H4 (cell line): Measurements from ENCODE around the gene GMEB2. TPM values are rescaled to one million over a fixed set of nuclear protein-coding genes. Genes with fewer than 3 reads are reported as not detected.
A peak's percentile ranks its signal among the peaks of the same experiment; 100 is the strongest.

Source experiments
- DNase-seq: peaks from one replicate; pipeline ENCODE4 v3.0.0-alpha.2; 2015; ENCODE audit warnings: low spot score
- total RNA-seq: library from RNA; depleted of rRNA; stranded (reverse); fragments of >200 nt; shearing (Covaris generic); gene quantifications from 2 replicates; pipeline ENCODE4 v1.2.3, GENCODE V29; 2014

The GMEB2 gene
- total RNA-seq, 1 experiment from 2014 or later, result 5.5 TPM

DNA sequence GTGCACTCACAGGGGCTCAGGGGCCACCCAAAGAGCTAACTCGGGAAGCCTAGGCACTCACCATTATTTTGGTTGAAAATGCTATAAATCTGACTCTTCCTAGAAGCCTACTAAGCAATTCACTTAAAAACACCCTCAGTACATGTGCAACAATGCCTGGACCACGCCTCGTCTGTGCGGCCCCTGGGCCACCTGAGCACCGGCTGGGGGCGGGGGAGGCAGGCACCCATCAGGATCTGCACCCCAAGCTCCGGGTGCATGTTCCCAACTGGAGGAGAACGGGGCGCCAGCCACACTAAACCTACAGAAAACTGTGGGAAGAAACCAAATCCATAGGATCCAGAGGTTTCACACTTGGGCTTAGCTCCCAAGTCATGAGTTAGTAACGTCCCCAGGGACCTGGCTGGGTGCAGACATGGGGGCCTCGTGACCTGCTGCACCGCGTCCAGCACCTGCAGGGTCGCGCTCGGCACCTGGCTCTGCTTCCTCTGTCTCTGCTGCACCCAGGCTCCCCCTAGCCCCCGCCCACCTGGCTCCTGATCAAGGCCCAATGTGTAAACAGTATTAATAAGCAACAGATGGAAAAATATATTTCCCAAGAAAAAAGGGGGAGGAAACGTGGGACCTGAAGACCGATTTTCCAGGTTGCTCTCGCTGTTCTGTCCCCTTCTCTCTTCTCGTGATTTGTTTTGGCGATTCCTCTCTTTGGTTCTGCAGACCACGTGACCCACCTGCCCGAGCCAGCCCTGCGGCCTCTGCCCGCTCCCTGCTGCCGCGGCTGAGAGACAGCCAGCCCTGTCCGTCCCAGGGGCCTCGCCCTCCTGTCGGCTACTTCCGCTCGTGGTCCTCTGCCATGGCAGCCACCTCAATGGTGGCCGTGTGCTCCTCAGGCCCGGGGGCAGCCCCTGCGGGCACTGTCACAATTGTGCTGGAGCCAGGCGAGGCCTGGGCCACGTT is 37.4 kb downstream of the GMEB2 start:
- no peak for DNase-seq

DNA sequence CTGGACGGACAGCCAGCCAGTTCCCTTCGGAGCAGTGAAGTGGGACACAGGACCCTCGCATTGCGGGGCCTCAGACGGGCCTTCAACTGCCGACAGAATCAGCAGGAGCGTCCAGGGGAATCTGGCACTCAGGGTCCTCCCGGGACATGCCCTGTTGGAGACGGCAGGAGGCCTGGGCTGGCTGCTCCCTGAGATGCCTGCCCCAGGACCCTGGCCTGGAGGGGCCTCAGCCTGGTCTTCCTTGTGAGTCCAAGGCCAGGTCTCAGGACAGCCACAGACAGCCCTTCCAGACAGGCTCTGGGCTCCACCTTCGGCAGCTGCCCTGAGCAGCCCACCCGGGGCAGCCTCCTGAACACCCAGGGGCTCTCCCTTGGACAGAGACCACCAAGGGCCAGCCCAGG is 38.3 kb downstream of the GMEB2 start:
- DNase-seq, result no peak

DNA sequence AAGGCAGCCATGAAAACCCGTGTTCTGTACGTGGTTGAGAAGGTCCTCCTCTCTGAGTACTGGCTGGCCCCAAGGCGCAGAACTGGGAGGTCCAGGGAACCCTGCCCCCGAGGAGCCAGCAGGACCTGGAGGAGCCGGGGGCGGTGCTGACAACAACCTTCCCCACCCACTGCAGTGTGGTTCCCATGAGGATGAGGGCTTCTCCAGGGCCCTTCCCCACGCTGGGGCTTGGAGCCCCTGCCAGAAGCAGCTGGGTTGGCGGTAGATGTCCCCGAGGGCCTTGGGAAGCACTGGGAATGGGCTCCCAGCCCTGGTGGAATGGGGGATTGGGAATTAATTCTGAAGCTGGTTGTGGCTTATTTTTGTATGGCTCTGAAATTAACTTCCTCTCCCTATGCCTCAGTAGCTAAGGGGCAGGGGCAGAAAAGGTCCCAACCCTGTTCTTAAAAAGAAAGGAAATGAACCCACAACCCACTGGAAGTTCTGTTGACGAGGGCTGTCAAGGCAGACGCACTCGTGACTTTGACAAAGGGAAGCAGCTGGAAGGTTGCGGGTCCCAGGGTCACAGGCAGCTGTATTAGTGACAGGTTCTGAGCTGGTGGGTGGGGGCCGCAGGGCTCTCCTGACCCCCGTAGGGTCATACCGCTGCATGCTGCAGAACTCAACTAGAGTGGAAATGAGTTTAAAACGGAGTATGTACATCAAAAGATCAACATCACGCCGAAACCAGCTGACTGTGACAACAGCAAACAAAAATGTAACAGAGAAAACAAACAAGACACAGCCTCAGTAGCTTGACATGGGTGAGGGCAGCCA is 38.9 kb downstream of the GMEB2 start:
- DNase-seq, result no peak

DNA sequence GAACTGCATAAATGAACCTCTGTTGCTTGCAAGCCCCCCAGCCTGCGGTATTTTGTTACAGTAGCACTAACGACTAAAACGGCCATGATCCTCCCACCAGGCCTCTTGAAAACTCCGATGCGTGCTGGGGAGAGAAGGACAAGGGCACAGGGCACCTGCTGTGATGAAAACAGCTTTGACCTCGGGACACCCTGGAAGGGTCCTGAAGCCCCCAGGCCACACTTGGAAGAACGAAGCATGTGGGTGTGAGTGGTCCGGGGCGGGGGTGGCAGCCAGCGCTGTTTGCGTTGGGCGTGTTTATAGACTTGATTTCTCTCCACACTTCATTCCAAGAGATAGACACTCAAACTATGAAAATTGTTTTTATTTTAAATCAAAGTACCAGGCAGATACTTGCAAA is 39.6 kb downstream of the GMEB2 start:
- no peak for DNase-seq

DNA sequence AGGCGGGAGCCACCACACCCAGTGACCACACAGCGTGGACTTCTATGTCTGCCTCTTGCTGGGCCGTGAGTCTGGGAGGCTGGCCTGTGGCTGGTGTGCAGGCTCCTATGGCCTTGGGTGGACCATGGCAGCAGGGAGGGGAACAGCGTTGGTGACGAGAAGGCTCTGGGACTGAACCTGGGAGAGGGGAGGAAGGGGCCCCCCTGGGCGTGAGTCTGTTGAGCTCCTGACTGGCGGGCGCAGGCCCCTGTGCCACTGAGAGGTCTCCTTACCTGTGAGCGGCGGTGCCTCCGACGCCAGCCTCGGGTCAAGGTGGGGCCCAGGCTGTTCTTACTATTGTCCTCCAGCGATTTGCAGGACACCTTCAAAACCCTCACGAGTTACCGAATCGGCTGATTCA is 40.1 kb downstream of the GMEB2 start:
- DNase-seq, result no peak

DNA sequence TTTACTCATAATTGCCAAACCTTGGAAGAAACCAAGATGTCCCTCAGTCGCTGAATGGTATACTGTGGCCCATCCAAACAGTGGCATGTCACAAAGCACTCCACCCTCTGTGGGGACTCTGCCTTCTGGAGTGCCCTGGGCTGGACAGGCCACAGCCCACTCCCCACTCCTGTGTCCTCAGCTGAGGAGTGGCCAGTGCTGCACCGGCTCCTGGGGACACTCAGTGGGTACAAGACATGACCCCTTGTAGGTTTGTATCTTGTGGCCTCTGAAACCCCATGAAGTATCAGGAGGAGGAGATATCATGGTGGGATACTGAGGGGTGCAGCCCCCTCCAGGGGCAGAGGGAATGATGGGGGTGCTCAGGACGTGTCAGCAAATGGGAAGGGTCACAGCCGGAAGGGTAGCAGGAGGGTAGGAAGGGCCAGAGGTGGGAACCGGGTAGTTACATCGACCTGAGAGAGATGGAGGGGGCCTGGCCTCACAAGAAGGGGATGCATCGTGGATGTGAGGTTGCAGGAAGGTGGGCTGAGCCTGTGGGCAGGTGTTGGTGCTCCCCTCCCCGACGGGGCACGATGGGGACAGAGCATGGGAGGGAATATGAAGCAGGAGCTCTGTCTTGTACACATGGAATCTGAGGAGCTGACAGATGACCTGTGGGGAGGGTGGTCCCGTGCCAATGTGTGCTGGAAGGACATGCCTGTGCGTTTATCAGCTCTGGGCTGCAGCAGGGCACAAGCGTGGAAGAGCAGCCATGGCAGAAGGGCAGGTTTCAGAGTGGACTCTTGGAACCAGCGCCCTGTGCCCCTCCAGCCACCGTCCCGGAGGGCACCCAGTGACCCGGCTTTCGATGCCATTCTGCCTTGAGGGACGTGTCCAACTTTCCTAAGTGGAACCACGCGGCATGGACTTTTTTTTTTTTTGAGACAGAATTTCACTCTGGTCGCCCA is 41.0 kb downstream of the GMEB2 start:
- DNase-seq, result no peak

DNA sequence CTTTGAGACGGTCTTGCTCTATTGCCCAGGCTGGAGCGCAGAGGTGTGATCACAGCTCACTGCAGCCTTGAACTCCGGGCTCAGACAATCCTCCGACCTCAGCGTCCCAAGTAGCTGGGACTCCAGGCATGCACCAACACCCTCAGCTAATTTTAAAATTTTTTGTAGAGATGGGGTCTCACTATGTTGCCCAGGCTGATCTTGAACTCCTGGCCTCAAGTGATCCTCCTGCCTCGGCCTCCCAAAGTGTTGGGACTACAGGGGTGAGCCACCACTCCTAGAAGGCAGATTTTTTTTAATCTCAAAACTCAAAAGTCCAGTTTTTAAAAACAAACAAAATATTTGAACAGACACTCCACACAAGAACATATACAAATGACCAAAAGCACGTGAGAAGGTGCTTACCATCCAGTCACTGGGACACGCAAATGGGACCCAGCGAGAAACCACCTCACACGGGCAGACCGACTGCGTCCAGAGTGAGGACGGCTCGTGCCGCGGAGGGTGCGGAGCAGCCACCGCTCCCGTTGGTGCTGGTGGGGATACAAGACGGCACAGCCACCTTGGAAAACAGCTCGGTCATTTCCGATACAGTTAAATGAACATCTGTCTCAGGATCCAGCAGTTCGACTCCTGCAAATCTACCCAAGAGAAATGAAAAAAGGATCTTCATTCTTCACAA is 44.4 kb downstream of the GMEB2 start:
- DNase-seq, result no peak

DNA sequence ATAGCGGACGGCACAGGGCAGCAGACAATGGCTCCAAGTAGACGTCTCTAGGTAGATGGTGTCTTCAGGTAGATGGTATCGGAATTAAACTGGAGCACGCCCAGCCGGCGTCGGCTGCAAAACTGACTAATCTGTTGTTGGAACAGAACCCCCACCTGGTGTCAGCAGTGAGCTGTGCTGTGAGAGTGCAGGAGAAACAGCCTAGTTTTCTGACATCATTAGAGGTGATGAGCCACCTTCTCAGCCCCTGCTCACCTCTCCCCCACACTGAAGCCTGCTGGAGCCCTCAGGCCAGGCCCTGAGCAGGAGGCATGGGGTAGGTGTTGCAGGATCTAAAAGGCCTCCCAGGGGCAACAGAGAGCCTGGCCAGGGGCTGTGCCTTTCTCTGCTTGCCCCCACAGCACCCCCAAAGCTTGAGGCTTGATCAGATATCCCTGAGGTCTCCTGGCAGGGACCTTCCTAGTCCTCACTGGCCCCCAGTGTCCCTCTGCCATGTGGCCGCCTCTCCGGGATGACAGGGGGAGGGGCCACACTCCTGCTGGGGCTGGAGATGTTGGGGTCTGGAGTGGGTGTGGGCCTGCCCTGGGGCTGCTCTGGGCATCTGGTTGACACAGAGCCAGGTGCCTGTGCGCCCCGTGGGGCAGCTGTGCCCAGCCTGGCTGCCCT is 46.0 kb downstream of the GMEB2 start:
- no peak for DNase-seq

DNA sequence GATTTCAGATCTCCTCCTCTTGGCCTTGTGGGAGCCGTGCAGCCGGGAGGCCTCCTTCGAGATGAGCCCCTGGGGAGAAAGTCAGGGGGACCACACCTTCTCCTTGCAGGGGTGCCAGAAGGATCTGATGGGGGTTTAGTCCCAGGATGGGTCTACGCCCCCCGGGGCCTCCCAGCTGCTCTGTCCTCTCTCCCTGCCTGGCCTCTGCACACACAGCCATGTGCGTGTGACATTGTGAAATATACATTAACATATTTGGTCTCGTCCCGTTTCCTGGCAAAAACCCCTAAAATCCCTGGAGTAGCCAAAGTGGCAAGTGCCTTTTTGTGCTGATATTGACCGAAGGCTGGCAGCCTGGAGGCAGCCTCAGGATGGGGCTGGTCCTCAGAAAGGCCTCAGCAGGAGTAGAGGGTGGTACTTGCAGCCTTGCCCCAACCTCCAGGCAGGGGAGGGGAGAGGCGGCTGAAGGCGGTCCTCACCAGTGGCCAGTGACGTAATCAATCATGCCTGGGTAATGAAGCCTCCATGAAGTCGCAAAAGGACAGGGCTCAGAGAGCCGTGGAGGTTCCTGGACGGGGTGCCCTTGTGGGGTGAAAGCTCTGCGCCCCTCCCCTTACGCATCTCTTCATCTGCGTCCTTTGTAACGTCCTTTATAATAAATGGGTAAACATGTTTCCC is 47.7 kb downstream of the GMEB2 start:
- no peak for DNase-seq

DNA sequence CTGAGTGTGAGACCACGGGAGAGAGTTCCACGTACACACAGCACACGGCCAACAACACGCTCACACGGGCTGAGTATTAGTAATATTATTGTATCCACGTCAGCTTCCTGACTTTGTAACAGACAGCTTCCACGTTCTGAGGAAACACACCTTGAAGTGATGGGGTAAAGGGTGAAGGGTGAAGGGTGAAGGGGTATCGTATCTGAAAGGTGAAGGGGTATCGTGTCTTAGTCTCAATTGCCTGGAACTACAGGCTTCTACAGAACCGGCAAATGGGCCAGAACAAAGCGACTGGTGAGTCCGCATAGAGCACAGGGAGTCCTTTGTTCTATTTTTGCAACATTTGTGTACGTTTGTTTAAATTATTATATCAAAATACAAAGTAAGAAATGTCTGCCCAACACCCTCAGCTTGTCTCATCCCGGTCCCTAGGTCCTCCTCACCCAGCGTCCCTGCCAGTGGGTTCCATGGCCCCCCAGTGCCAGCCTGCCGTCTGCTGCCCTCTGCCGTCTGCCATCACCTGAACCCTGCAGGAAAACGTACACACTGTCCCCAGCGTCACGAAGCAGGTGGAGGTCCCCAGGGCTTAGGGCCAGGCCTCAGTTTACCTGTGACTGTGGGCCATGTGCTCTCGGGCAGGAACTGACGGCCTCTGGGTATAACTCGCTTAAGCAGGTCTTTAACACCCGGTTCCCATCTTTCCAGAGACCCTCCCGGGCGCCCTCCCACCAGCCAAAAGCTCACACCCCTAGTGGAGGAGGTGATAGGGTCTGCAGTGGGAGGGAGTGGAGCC is 48.5 kb downstream of the GMEB2 start:
- DNase-seq, result no peak

DNA sequence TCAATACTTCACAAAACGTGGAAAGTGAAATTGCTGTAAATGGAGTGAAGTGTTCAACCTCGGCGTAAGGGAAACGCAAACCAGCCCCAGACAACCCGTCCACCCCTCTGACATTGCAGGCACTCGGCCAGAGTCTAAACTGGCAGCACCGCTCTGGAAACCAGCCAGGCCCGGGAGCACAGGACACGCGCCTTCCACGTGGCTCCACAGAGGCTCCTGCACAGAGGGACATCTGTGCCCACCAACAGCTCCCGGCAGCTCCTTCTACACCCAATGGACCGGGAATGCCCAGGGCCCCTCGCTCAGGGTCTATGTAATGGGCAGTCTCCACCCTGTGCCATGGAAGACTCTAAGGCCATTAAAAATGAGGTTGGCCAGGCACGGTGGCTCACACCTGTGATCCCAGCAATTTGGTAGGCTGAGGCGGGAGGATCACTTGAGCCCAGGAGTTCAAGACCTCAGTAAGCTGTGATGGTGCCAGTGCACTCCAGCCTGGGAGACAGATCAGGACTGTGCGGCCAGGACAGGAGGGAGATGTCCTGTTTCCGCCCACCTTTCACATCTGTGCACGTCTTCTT is 49.5 kb downstream of the GMEB2 start:
- DNase-seq, result no peak

DNA sequence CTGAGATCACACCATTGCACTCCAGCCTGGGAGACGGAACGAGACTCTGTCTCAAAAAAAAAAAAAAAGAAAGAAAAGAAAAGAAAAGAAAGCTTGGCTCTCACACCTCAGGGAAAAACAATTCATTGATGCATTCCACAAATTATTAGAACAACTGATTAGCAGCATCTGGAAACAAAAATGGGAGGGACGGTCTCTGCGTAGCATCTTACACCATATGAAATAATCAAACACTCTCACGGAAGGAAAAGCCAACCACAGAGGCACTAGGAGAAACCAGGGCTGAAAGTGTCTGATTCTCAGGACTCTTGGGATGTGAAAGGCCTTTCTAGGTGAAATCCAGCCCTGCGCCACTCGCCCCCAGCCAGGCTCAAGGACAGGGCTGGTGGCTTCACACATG is 50.6 kb downstream of the GMEB2 start:
- DNase-seq, result no peak

DNA sequence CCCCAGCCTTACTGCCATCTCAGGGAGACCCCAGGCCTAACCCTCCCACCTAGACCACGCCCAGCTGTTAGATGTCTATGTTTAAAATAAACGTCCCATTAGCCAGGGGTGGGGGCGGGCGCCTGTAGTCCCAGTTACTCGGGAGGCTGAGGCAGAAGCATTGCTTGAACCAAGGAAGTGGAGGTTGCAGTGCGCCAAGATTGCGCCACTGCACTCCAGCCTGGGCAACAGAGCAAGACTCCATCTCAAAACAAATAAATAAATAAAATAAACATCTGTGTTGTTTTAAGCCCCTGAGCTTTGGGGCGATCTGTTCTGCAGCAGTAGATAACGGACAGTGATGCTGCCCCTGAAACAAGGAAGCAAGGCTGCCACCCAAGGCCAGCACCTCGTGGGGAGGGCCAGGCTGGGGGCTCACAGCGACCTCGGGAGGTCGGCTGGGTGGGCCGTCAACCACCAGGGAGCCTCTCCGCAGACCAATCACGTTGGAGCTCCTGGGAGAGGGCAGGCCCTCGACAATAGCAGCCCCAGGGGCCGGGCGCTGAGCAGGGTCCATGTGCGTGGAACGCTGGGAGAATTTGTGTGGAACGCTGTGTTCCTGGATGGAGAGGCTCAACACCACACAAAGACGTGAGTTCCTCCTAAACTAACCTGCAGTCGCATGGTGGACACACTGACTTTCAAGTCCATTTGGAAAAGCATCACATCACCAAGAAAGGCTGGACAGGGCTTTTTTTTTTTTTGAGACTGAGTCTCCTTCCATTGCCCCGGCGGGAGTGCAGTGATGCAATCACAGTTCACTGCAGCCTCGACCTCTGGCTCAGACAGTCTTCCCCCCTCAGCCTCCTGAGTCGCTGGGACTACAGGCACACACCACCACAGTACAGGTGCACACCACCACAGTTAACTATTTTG is 51.8 kb downstream of the GMEB2 start:
- no peak for DNase-seq

DNA sequence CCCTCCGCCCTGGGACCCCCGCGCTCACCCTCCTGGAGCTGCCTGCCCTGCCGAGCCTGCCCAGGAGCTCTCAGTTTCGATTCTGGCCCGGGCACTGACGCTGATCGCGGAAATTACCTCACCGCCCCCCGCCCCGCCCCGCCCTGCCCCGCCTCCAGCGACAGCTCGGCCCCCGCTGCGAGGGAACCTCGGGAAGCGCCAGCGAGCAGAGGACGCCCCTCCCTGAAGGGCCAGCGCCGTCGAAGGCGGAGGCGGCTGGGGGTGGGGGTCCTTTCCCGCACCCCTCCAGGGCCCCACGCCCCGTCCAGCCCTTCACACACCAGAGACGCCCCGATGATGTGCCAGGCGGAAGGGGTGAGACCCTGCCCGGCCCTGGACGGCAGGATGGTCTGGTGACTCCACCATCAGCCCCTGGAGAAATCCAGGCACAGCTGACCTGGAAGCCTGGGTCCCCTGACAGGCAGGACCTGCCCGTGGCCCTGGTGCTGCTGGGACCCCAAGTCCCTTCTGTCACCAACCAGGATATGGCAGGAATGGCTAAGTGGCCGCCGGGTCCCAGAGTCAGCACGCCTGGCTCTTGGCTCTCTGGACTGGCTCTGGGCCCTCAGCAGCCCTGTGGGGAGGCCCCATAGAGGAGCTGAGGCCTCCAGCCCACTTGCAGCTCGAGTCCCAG is 52.6 kb downstream of the GMEB2 start, which contains the start of gene HELZ2:
TSS of gene HELZ2 (minus strand) at position 84 of the 673 bp plus-strand sequence. CDS start 1,854 bp downstream, outside the sequence.
- peak; percentile 60 for DNase-seq

DNA sequence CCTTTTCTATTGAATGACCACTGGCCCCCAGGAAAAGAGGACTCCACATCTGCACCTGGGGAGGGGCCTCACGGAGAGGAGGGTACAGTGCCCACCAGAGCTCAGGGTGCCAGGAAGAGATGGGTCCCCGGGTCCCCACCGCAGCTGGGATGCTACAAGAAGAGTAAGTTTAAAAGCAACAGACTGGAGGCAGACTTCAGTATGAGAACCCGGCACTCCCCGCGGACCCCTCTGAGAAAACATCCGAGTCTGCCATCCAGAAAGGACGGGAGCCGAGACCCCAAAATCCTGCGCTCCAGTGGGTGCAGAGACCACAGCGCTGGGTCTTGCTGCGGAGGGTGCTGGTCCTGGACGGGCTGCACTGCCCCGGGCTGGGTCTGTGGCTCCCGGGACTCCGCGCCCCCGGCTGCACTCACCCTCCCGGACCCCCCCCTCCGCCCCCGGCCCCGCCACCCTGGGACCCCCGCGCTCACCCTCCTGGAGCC is 53.2 kb downstream of the GMEB2 start:
- DNase-seq, result no peak

DNA sequence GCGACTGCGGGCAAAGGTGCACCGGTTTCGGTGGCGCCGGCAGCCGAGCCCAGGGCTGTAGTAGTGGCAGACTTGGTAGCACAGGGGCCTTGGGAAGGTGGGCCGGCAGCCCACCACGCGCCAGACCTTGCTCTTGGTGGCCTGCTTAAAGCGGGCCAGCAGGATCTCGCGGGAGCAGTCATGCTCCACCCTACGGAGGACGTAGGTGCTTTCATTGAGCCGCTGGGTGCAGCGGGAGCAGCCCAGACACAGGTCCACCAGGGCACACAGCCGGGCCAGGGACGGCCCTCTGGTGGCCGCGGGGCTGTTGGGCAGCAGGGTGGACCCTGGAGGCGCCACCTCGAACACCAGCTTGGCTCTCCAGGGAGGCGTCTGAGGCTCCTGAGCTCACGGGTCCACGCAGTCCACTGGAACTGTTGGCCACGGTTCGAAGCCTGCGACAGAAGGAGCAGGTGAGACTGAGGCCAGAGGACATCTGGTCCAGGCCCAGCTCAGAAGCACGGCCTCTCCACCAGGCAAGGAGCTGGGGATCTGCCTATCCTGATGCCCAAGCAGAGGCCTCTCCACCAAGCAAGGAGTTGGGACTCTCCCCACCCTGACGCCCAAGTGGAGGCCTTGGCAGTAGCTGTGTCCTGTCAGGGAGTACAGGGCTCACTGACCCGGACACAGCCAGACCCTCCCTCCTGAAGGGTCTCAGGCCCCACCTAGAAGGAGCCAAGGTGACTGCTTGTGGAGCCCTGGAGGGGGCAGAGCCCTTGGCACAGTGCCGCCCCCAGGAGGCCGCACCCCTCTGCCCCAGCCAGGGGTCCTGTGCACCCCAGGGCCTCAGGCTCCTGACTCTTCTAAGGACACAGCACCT is 53.9 kb downstream of the GMEB2 start:
- no peak for DNase-seq
